ENCODE measurements around the gene CLEC4D.
"Not testable (repeated sequence)": the region's sequence is repeated elsewhere in the genome, so short reads cannot be mapped to it uniquely, and the experiment has no call there.

Gene CLEC4D

DNA sequence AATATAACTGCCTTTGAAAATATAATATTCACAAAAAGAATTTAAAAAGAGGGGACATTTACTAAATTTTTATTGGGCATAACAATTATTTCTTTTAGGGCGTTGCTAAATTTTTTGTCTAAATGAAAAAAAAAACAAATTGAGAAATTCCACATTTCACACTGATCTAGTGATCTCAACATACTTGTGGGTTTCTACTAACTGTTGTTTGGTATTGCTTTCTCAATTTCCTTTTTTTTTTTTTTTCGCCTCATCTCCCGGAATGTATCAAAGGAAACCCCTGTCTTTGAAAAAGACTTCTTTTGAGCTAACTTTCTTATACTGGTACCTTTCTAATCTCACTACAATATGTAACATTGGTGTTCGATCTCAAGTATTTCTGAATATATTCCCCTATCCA, at the start of gene CLEC4D:
TSS of gene CLEC4D (plus strand) at position 248 of the 400 bp plus-strand sequence. CDS start 230 bp downstream, outside the sequence.
- DNase-seq = no peak

DNA sequence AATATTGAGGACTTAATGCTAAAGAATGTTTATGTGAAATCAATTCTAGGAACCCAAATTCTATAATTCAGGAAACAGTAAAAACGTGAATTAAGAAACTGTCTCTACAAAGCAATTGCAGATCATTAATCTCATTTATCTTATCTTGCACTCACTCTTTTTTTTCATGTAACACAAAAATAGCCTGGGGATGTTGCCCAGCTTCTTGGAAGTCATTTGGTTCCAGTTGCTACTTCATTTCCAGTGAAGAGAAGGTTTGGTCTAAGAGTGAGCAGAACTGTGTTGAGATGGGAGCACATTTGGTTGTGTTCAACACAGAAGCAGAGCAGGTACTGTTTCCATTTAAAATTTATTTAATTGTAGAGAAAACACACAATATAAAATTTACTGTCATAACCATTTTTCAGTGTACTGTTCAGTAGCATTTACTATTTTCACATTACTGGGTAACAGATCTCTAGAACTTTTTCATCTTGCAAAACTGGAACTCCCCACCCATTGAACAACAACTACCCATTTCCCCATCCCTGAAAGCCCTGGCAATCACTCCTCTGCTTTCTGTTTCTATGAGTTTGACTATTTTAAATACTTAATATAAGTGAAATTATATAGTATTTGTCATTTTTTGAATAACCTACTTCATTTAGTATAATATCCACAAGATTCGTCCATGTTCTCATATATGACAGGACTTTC, 47.9 kb upstream of the CLEC4D start:
- no peak for DNase-seq

DNA sequence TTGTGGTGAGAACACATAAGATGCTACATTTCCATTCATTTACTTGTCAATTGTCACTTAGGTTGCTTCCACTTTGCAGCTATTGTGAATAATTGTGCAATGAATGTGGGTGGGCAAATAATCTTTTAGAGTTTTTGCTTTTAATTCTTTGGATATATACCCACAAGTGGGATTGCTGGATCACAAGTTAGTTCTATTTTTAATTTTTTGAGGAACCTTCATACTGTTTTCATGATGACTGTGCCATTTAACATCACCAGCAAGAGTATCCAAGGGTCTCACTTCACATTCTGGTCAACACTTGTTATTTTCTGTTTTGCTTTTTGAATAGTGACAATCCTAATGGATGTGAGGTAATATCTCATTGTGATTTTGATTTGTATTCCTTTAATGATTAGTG, 47.1 kb upstream of the CLEC4D start:
- no peak for DNase-seq

DNA sequence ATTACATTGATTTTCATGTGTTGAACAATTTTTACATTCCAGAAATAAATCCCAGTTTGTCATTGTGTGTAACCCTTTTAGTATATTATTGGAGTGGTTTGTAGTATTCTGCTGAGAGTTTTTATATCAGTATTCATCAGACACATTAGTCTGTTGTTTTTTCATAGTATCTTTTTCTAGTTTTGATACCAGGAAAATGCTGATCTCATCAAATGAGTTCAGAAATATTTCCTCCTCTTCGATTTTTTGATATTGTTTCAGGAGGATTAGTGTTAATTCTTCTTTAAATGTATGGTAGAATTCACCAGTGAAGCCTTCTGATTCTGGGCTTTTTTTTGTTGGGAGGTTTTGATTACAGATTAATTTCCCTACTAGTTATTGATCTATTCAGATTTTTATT, 42.2 kb upstream of the CLEC4D start:
- no peak for DNase-seq

DNA sequence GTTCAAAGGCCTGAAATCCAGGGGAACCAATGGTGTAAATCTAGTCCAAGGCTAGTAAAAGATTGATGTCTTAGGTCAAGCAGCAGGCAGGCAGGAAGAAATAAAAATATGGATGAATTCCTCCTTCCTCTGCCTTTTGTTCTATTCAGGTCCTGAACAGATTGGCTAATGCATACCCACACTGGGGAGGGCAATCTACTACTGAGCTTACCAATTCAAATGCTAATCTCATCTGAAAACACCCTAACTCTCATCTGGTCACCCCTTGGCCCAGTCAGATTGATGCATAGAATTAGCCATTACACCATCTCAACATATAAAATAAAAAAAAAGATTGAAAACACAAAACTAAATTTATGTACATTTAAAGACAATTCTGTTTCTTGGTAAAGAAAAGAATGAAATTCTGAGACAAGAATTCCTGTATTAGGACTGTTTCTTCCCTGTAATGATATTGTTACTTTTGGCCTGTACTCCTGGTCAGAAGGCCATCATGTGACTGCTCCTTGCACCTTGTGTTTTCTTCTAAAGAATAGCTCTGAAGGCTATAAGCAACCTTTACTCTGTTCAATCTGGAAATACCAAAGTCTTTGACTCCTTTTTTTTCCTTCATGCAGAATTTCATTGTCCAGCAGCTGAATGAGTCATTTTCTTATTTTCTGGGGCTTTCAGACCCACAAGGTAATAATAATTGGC, 37.6 kb upstream of the CLEC4D start:
- no peak for DNase-seq

DNA sequence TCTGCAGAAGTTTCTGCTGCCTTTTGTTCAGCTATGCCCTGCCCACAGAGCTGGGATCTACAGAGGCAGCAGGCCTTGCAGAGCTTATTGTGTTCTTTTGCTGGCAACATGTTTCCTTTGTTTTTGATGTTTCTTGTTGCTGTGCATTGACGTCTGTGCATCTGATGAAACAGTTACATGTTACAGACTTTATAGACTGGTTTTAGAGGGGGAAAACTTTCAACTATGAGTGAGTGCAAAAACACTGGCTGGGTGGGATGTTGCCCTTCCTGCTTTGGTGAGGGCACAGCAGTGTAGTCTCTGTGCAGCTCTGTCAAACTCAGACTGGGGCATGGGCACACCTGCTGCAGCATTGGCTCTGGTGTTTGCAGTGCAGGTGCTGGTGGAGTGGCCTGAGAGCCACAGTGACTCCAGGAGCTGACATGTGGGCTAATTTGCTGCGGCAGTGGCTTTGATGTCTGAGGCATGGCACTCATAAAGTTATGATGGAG, 30.7 kb upstream of the CLEC4D start:
- no peak for DNase-seq

- DNase-seq = no peak
Observed at GRCh38 chr12:8483079-8483478, 30.2 kb upstream of the CLEC4D start.

DNA sequence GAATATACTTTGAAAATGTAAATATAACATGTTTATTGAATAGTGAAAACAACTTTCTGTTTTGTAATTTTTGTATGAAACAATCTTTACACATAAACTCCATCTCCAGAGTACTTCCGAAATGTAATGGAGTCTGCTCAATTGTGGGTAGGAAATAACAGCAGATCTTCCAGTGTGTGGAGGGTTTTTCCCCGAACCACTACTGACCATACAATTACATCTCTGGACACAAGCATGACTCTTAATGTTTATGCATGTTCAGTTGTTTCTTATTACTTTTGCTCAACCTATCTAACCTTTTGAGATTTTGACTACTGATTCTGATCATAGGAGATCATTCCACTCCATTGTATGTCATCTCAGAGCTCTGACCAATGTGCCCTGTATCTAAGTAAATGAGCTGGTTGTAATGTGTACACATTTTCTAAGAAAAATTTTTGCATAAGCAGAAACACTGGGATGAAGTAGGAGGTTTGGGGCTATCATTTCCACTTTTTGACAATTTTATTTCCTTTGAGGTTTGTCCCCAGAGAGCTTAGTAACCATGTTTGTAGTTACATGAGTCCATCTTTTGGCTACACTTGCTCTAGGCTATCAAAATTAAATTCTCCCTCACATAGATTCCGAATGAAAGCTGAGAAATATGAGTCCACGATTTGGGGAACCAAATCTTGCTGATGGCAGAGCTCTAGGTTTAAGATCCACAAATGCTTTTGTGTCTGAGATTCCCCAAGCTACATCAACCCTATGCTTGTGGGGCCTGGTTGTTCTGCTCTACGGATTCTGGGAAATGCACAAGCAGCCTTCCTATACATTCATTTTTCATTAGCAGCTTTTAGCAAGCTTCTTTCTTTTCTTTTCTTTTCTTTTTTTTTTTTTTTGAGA, 21.4 kb upstream of the CLEC4D start:
- no peak for DNase-seq

- DNase-seq = no peak
Observed at GRCh38 chr12:8493084-8493483, 20.2 kb upstream of the CLEC4D start.

GRCh38 chr12:8495671-8496070, 17.6 kb upstream of the CLEC4D start:
- not testable (repeated sequence) for DNase-seq

GRCh38 chr12:8496074-8496473, 17.2 kb upstream of the CLEC4D start:
- not testable (repeated sequence) for DNase-seq

GRCh38 chr12:8499616-8500015, 13.7 kb upstream of the CLEC4D start:
- no peak for DNase-seq

DNA sequence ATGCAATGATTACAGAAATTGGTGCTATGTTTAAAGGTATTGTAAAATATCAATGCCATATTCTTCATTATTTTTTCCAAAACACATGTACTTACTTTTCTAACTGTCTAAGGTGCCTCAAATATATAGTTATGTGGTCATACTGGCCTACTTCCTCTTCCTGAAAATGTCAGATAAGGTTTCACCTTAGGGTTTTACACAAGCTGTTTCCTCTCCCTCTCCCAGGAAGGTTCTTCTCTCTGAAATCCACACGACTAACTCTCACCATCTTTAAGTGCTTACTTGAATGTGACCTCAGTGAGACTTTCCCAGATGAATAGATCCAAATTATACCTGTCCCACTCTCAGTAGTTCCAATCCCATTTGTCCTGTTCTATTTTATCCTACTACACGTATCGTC, 11.6 kb upstream of the CLEC4D start:
- no peak for DNase-seq

GRCh38 chr12:8504351-8504750, 9.0 kb upstream of the CLEC4D start:
- no peak for DNase-seq

- DNase-seq = no peak
Observed at GRCh38 chr12:8507596-8507995, 5.7 kb upstream of the CLEC4D start.

DNA sequence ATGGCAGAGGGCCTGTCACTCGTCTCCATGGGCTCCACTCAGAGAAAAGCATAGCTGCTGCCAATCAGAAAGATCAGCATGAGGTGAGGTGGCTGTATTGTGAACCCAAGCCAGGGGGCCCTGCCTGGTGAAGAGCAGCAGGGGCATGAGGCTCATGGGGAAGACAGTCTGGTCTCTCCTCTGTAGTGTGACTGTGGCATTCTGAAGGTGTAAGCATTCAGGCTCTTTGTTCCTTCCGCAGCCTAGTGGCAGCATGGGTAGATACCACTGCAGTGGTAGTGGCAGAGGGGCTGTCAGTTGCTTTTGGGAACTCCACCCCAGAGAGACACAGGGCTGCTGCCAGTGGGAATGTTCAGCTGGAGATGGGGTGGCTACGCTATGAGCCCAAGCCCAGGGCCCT, 5.1 kb upstream of the CLEC4D start:
- DNase-seq = no peak

DNA sequence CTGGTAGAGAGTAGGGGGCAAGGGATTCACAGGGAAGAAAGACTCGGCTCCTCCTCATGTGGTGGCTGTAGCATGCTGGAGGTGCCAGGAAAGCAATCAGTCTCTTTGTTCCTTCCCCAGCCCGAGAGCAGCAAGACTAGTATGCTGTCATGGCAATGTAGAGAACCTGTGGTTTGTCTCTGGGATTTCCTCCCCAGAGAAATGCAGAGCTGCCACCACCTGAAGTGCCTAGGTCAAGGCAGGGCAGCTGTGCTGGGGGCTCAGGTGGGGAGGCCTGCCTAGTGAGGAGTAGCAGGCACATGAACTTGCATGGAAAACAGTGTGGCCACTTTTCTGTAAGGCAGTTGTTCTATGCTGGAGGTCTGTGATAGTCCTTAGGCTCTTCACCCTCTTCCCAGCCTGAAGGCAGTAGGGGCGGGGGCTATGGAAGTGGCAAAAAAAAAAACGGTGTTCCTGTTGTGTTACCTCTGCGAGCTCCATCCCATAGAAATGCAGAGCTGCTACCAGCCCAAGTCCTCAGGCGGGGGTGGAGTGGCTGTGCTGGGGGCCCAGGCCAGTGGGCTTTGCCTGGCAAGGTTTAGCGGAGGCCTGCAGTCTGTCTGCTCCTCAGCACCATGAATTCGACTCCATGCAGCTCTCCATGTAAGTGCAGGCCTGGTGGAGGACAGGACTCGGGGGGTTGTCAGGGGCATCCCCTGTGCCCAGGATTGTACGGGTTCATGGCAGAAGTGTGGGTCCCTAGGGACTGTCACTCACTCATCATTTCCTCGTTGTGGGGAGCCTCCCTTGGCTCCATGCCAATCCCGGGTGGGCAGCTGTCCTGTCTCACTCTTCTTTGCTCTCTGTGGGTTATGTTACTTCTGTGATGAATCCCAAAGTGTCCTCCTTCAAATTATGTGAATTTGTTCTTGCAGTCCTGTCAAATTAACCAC, 4.1 kb upstream of the CLEC4D start:
- DNase-seq = no peak

GRCh38 chr12:8517971-8518370, 4.7 kb downstream of the CLEC4D start:
- DNase-seq = no peak

DNA sequence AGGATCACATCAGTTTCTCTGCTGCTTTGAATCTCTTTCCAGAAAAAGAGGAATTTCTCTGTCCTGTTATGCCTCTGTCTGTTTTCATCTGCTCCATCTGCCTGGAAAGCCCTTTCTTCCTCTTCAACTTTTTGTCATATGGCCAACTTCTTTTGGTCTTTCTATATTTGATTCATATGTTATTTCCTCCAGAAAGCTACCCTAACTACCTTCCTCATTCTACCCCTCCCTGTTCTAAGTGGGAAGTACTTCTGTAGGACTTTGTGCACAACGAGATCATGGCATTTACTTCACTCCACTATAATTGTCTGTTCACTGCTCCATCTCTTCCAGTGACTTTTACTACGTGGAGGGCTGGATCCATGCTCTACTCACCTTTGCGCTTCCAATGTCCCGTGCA, 5.9 kb downstream of the CLEC4D start:
- no peak for DNase-seq

GRCh38 chr12:8527250-8528130, 14.2 kb downstream of the CLEC4D start:
- DNase-seq = no peak

DNA sequence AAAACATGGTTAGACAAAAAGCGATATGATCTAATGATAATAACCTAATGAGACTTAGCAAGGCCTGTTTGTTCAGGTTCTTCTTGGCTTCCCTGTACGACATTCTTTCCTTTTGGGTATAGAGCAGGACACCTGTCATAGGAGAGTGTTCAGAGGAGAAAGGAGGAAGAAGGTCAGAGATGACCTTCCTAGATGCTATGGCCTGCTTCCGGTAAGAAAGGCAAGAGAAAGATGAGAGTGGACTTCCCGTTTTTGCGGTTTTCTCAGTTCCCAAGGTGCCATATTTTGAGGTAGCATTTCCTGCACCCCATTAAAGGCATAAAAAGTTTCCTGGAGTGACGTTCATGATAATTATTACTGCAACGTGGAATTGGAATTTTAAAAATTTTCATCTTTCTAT, 18.7 kb downstream of the CLEC4D start:
- no peak for DNase-seq

Measured in cortex of kidney (tissue), 1 donor.